Activated T-cell treated with anti-CD3 and anti-CD28 coated beads, Interleukin-2, amount 50 U/mL, for 24 hours (primary cell): Measurements from ENCODE around the gene CARMIL1.

Experiments used
- DNase-seq: peaks from one replicate; pipeline ENCODE4 v3.0.0-alpha.2; 2020
- H3K27ac Mint-ChIP-seq: 2 replicates; pipeline ENCODE4 v1.8.0; 2020; ENCODE audit warnings: mild to moderate bottlenecking, mixed read lengths
- H3K27me3 Mint-ChIP-seq: 2 replicates; pipeline ENCODE4 v1.8.0; 2020; ENCODE audit warnings: mixed read lengths
- H3K36me3 Mint-ChIP-seq: 2 replicates; pipeline ENCODE4 v1.8.0; 2020; ENCODE audit warnings: low read depth, mixed read lengths
- H3K4me1 Mint-ChIP-seq: 2 replicates; pipeline ENCODE4 v1.8.0; 2020; ENCODE audit warnings: low read depth, mixed read lengths
- H3K4me3 Mint-ChIP-seq: 2 replicates; pipeline ENCODE4 v1.8.0; 2020; ENCODE audit warnings: mild to moderate bottlenecking, moderate library complexity, mixed read lengths
- H3K9me3 Mint-ChIP-seq: 2 replicates; pipeline ENCODE4 v1.8.0; 2020; ENCODE audit warnings: mixed read lengths

Gene CARMIL1

GRCh38 chr6:25519856-25520255, 240.7 kb downstream of the CARMIL1 start:
- Mint-ChIP-seq H3K4me3 (no peak overlapping the region), H3K9me3 (no peaks in the 10 kb centered on the region), H3K27ac (no peak overlapping the region), H3K36me3 (peaks cover 7% of the 10 kb centered on the region), H3K4me1 (no peaks in the 10 kb centered on the region), H3K27me3 (no peaks in the 10 kb centered on the region)
- no peak for DNase-seq

DNA sequence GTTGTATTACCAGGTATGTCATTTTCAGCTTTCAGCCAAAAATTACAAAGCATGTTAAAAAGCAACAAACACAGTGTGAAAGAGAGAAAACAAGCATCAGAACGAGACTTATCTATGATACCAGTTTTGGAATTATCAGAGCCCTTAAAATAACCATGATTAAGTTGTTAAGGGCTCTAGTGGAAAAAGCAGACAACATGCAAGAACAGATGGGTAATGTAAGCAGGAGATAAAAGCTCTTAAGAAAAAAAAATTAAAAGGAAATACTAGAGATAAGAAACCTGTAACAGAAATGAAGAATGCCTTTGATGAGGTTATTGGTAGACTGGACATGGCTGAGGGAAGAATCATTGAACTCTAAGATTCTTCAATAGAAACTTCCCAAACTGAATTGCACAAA, 245.4 kb downstream of the CARMIL1 start:
- no peak for DNase-seq
- Mint-ChIP-seq H3K4me1 (no peaks in the 10 kb centered on the region), H3K9me3 (no peaks in the 10 kb centered on the region), H3K27me3 (no peaks in the 10 kb centered on the region), H3K4me3 (no peak overlapping the region), H3K27ac (no peak overlapping the region), H3K36me3 (no peaks in the 10 kb centered on the region)

DNA sequence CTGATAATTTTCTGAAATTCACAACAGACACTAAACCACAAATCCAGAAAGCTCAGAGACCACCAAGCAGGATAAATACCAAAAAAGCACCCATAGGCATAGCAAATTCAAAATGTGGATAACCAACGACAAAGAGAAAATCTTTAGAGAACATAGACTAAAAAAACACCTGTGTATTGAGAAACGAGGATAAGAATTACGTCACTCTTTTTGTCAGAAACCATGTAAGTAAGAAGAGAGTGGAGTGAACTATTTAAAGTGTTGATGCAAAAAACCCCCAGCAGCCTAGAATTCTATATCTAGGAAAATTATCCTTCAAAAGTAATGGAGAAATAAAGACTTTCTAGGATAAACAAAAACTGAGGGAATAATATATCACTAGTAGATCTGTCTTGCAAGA, 245.9 kb downstream of the CARMIL1 start:
- no peak for DNase-seq
- H3K9me3 Mint-ChIP-seq = no peaks in the 10 kb centered on the region
- no peaks in the 10 kb centered on the region for H3K36me3 Mint-ChIP-seq
- H3K4me1 Mint-ChIP-seq = no peaks in the 10 kb centered on the region
- H3K27me3 Mint-ChIP-seq = no peaks in the 10 kb centered on the region
- no peak overlapping the region for H3K27ac Mint-ChIP-seq
- no peak overlapping the region for H3K4me3 Mint-ChIP-seq

DNA sequence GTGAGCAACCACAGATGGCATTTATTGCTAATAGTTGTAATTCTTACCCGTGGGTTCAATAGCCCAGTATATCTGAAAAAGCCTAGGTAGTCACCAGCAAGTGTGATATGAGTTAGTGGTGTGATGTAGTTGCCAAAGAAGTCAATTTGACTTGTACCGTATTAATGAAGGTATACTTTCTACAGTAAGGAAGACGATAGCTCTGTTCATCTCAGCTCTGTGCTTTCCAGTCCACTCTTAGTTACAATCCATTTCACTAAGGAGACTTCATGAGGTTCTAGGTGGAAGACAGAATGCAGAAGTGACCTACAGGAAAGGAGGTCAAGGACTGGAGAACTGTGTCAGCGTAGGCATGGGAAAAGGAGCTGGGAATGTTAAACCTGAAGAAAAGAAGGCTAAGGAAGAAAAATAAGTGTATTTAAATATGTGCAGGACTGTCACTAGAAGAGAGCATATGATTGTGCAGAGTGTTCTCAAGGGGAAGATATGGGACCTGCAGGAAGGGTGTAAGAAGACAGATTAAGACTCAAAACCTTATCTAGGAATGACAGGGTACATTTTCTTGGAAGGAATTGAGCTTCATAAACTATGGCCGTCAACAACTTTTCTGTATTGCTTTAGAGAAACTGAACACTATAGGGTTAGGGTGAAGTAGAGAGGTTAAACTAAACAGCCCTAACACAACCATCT, 255.9 kb downstream of the CARMIL1 start:
- no peaks in the 10 kb centered on the region for H3K4me1 Mint-ChIP-seq

DNA sequence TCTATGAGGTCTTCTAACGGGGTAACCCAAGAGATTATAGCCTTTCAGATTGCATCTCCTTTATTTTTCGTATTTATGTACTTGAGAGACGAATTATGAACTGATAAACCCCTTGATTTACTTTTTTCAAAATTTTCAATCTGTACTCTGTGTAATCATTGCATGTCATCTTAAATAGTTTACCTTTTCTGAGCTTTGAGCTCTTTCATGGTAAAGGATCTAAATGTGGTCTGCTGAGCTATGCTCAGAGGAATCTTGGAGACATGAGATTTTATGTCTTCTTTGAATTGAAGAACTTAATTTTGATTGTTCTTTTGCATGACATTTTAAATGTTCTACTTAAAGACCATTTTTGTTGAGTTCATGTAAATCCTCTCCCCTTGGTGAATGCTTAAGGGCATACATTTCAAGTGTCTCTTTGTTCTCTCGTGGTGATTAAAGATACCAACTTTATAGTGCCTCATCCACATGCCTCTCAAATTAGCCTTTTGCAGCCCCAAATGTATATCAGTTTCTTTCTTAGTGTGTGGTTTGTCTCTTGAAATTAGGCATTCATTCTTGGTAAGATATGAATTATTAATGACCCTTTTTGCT, 256.6 kb downstream of the CARMIL1 start:
- Mint-ChIP-seq H3K27me3 (no peaks in the 10 kb centered on the region), H3K4me3 (no peak overlapping the region), H3K36me3 (peaks cover 18% of the 10 kb centered on the region), H3K9me3 (no peaks in the 10 kb centered on the region), H3K4me1 (no peaks in the 10 kb centered on the region), H3K27ac (no peak overlapping the region)
- no peak for DNase-seq

More for the DNA sequence above, 255.9 kb downstream of the CARMIL1 start:
- no peak for DNase-seq
- H3K27ac Mint-ChIP-seq = no peak overlapping the region
- H3K36me3 Mint-ChIP-seq = peaks cover 12% of the 10 kb centered on the region
- H3K4me3 Mint-ChIP-seq = no peak overlapping the region
- H3K27me3 Mint-ChIP-seq = no peaks in the 10 kb centered on the region
- H3K9me3 Mint-ChIP-seq = no peaks in the 10 kb centered on the region

DNA sequence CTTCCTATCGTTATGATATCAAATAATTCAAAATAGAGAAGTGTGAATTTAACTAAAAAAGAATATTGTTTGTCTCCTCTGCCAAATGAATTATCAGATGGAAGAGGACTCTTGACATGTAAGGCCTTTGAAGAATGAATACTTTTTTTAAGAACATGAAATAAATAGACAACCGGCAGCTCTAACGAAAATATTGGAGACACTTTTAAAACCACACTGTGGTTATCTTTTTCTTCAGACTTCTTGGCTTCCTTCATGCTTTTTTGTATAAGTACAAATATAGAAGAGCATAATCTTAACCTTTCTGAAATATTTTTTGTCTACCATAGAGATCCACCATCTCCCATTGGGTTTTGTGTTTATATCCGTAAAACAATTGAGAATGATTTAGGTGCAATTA, 257.6 kb downstream of the CARMIL1 start:
- Mint-ChIP-seq H3K27me3 (no peaks in the 10 kb centered on the region), H3K36me3 (peaks cover 21% of the 10 kb centered on the region), H3K9me3 (no peaks in the 10 kb centered on the region), H3K4me1 (no peaks in the 10 kb centered on the region), H3K4me3 (no peak overlapping the region), H3K27ac (no peak overlapping the region)
- DNase-seq = no peak

- Mint-ChIP-seq H3K4me1 (no peaks in the 10 kb centered on the region), H3K9me3 (no peaks in the 10 kb centered on the region), H3K27ac (no peak overlapping the region), H3K27me3 (no peaks in the 10 kb centered on the region), H3K36me3 (peaks cover 21% of the 10 kb centered on the region), H3K4me3 (no peak overlapping the region)
- DNase-seq = no peak
These were observed 258.3 kb downstream of the CARMIL1 start for GRCh38 chr6:25537349-25538018.

- no peak overlapping the region for H3K27ac Mint-ChIP-seq
- no peaks in the 10 kb centered on the region for H3K9me3 Mint-ChIP-seq
- H3K4me3 Mint-ChIP-seq = no peak overlapping the region
- no peaks in the 10 kb centered on the region for H3K4me1 Mint-ChIP-seq
- H3K27me3 Mint-ChIP-seq = no peaks in the 10 kb centered on the region
- H3K36me3 Mint-ChIP-seq = peaks cover 21% of the 10 kb centered on the region
- no peak for DNase-seq
These were observed 262.1 kb downstream of the CARMIL1 start for GRCh38 chr6:25541228-25541627.

DNA sequence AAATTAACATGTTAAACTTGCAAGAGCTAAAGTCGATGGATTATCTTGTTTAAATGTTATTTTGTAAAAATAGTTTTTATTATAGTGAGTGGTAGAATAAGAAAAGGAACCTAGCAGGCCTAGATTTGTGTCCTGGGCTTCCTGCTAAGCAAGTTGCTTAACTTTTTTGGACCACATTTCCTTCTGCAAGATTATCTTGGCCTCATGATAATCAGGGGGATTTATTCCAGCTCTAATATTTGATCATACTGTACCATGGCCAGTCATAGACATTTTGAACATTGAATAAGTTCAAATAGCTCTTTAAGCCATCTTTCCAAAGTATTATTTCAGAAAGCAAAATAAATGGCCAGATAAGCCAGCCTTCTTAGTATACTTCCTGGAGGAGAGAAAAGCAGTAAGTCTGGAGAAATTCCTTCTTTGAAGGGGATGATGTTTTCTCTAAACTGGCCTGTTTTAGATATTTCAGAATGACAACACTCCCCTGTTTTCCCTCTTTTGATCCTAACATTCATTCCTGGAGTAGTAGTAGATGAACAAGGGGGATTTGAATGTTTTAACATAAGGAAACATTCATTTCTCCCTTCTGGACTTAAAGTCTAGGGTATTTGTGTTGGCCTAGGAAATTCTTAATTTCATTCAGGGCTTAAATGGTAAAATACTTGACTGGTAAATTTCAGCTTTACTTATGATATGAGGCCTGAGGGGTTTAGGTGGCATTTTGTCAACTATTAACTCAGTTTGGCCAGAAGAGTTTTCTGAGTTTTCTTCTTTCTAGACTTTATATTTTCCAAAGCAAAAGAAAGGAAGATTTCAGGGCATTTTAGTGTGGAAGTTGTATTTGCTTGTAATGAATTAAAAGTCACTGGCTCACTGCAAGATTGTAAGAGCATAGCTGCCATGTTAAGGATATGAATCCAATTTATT, 264.1 kb downstream of the CARMIL1 start:
- Mint-ChIP-seq H3K9me3 (no peaks in the 10 kb centered on the region), H3K4me1 (no peaks in the 10 kb centered on the region), H3K36me3 (peaks cover 20% of the 10 kb centered on the region), H3K27me3 (no peaks in the 10 kb centered on the region), H3K4me3 (no peak overlapping the region), H3K27ac (no peak overlapping the region)
- no peak for DNase-seq

GRCh38 chr6:25544833-25545232, 265.7 kb downstream of the CARMIL1 start:
- peaks cover 12% of the 10 kb centered on the region for H3K36me3 Mint-ChIP-seq
- H3K27ac Mint-ChIP-seq = no peak overlapping the region
- H3K9me3 Mint-ChIP-seq = no peaks in the 10 kb centered on the region
- DNase-seq = no peak
- no peak overlapping the region for H3K4me3 Mint-ChIP-seq
- H3K27me3 Mint-ChIP-seq = no peaks in the 10 kb centered on the region
- no peaks in the 10 kb centered on the region for H3K4me1 Mint-ChIP-seq

GRCh38 chr6:25547797-25548196, 268.6 kb downstream of the CARMIL1 start:
- H3K36me3 Mint-ChIP-seq = no peaks in the 10 kb centered on the region
- no peak overlapping the region for H3K4me3 Mint-ChIP-seq
- no peaks in the 10 kb centered on the region for H3K27me3 Mint-ChIP-seq
- DNase-seq = no peak
- H3K9me3 Mint-ChIP-seq = no peaks in the 10 kb centered on the region
- H3K27ac Mint-ChIP-seq = no peak overlapping the region
- no peaks in the 10 kb centered on the region for H3K4me1 Mint-ChIP-seq

DNA sequence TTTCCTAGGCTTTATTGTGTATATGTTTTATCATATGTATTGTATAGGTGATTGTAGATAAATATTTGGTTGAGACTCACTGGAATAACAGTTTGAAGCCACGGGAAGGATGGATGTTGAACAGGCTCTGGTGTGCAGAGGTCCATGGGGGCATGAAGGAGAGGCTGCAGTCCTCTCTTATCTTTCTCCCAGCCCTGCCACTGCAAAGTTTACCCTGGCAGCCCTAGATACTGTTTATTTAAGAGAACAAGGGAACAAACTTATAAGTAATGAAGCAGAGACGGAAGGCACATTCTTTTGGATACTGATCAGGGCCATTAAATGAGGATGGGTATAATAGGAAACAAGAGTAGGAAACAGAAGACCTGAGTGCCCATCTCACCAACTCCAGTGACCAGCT, 269.3 kb downstream of the CARMIL1 start:
- H3K27me3 Mint-ChIP-seq = no peaks in the 10 kb centered on the region
- no peaks in the 10 kb centered on the region for H3K9me3 Mint-ChIP-seq
- H3K36me3 Mint-ChIP-seq = no peaks in the 10 kb centered on the region
- H3K27ac Mint-ChIP-seq = no peak overlapping the region
- no peaks in the 10 kb centered on the region for H3K4me1 Mint-ChIP-seq
- DNase-seq = no peak
- H3K4me3 Mint-ChIP-seq = no peak overlapping the region

DNA sequence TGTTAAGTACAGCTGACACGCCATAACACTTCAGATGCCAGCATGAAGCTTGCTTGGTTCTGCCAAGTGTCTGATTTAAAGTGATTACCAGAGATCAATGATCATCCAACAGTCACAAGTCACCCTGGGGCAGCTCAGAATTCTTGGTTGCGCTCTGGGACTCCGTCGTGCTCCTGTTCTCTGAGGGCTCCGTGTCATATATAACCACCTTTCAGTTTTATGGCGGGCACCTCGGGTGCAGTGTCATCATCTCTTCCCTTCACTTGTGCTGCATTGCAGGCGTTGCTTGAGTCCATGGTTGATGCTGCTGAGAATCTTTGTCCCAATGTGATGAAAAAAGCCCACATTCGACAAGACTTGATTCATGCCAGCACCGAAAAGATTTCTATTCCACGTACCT, 271.5 kb downstream of the CARMIL1 start:
- no peaks in the 10 kb centered on the region for H3K9me3 Mint-ChIP-seq
- no peaks in the 10 kb centered on the region for H3K36me3 Mint-ChIP-seq
- no peak overlapping the region for H3K27ac Mint-ChIP-seq
- no peak for DNase-seq
- H3K4me3 Mint-ChIP-seq = no peak overlapping the region
- no peaks in the 10 kb centered on the region for H3K4me1 Mint-ChIP-seq
- H3K27me3 Mint-ChIP-seq = no peaks in the 10 kb centered on the region

- H3K27ac Mint-ChIP-seq = no peak overlapping the region
- H3K27me3 Mint-ChIP-seq = no peaks in the 10 kb centered on the region
- H3K36me3 Mint-ChIP-seq = no peaks in the 10 kb centered on the region
- no peaks in the 10 kb centered on the region for H3K9me3 Mint-ChIP-seq
- H3K4me3 Mint-ChIP-seq = no peak overlapping the region
- DNase-seq = no peak
- peaks cover 3% of the 10 kb centered on the region for H3K4me1 Mint-ChIP-seq
These were observed 274.3 kb downstream of the CARMIL1 start for GRCh38 chr6:25553502-25553901.
